GM12878 (cell line): Measurements from ENCODE around the gene HIKESHI. TPM values are rescaled to one million over a fixed set of nuclear protein-coding genes. Genes with fewer than 3 reads are reported as not detected.
A peak's percentile ranks its signal among the peaks of the same experiment; 100 is the strongest.

Source experiments
- ATAC-seq: fragments of 200-7000 bp; cut with Tn5 transposase; 3 replicates; pipeline ENCODE4 v1.9.1; 2020; ENCODE audit warnings: mild to moderate bottlenecking, moderate library complexity
- BruUV-seq: library from RNA; stranded (reverse); fragments of 400-500 nt; replicated peaks from 2 replicates; lab custom pipeline; 2021; lab: Mats Ljungman, UMichigan
- CTCF ChIA-PET: fragments of 300-600 bp; sonication (Branson Sonifier 250); formaldehyde crosslinking; extraction: SDS; loops from one replicate; lab custom pipeline; 2021; ENCODE audit warnings: inconsistent platforms; lab: Yijun Ruan, JAX
- POLR2A ChIA-PET: fragments of 350-600 bp; formaldehyde crosslinking; extraction: SDS; loops from one replicate; lab custom pipeline; 2021; ENCODE audit warnings: inconsistent platforms; lab: Charles Lee
- RAD21 ChIA-PET: fragments of 300-600 bp; sonication (Branson Sonifier 250); formaldehyde crosslinking; loops from one replicate; lab custom pipeline; 2023; ENCODE audit warnings: antibody characterized with exemption; ENCODE audit not compliant: unreplicated experiment; lab: Charles Lee
- SMC1A ChIA-PET: fragments of 300-600 bp; sonication (Branson Sonifier 250); formaldehyde crosslinking; loops from one replicate; lab custom pipeline; 2023; ENCODE audit not compliant: unreplicated experiment, uncharacterized antibody; lab: Charles Lee
- DNase-seq: peaks from one replicate; pipeline ENCODE4 v3.0.0-alpha.2; 2011; ENCODE audit warnings: low read depth, low spot score
- FAIRE-seq: peaks from 3 replicates; lab custom pipeline; 2011; peaks lifted over from hg19 to GRCh38; lab: Jason Lieb, UNC
- H2AFZ ChIP-seq: 2 replicates; pipeline ENCODE4 v1.6.0; 2011; ENCODE audit warnings: low read depth, low read length, control low read depth; ENCODE audit not compliant: control insufficient read depth
- H3K27ac ChIP-seq: 2 replicates; pipeline ENCODE4 v1.5.1; 2011; ENCODE audit warnings: control low read depth; ENCODE audit not compliant: control insufficient read depth, insufficient read depth
- H3K27me3 ChIP-seq, 2 experiments: replicated peaks in 1 of 2; 2 replicates each; pipeline versions ENCODE4 v1.6.0 to v1.6.1; 2011; ENCODE audit warnings: low read length in 1 of 2; ENCODE audit not compliant: control insufficient read depth in 2 of 2, insufficient read depth in 2 of 2
- H3K36me3 ChIP-seq, 2 experiments: 2 replicates each; pipeline ENCODE4 v1.5.1; 2011; ENCODE audit warnings: low read length in 1 of 2; ENCODE audit not compliant: control insufficient read depth in 2 of 2, insufficient read depth in 2 of 2
- H3K4me1 ChIP-seq: 2 replicates; pipeline ENCODE4 v1.6.1; 2011; ENCODE audit warnings: mild to moderate bottlenecking, low read length, moderate library complexity, mixed read lengths; ENCODE audit not compliant: control insufficient read depth, insufficient read depth
- H3K4me2 ChIP-seq: 2 replicates; pipeline ENCODE4 v1.6.0; 2011; ENCODE audit warnings: control low read depth; ENCODE audit not compliant: control insufficient read depth, insufficient read depth
- H3K4me3 ChIP-seq: fragments of 200-600 bp; sonication (generic); 2 replicates; pipeline ENCODE4 v1.5.1; 2016
- H3K79me2 ChIP-seq: 2 replicates; pipeline ENCODE4 v1.6.0; 2011; ENCODE audit warnings: low read length; ENCODE audit not compliant: control insufficient read depth, insufficient read depth
- H3K9ac ChIP-seq: 2 replicates; pipeline ENCODE4 v1.8.0; 2011; ENCODE audit warnings: low read length, control low read depth, mixed read lengths; ENCODE audit not compliant: control insufficient read depth, insufficient read depth
- H3K9me3 ChIP-seq: replicated peaks from 3 replicates; pipeline ENCODE4 v1.5.1; 2011; ENCODE audit warnings: mild to moderate bottlenecking, low read length; ENCODE audit not compliant: control insufficient read depth, insufficient read depth
- H4K20me1 ChIP-seq: 2 replicates; pipeline ENCODE4 v1.6.0; 2011; ENCODE audit not compliant: control insufficient read depth, insufficient read depth
- ASH2L ChIP-seq: fragments of 300-600, 200-600 bp; sonication (generic); IDR thresholded peaks from 2 replicates; pipeline ENCODE4 v1.6.1; 2017; ENCODE audit warnings: low read depth, mild to moderate bottlenecking, borderline replicate concordance
- CREB1 ChIP-seq: IDR thresholded peaks from 2 replicates; pipeline ENCODE4 v1.6.1; 2012; ENCODE audit warnings: low read depth, mild to moderate bottlenecking, inconsistent platforms
- FOXM1 ChIP-seq: IDR thresholded peaks from 2 replicates; pipeline ENCODE4 v1.6.1; 2012; ENCODE audit warnings: low read depth, mild to moderate bottlenecking, inconsistent platforms, low read length, moderate library complexity
- GABPA ChIP-seq: IDR thresholded peaks from 2 replicates; pipeline ENCODE4 v1.6.1; 2014; ENCODE audit warnings: antibody characterized with exemption, low read depth, mild to moderate bottlenecking, inconsistent platforms
- IRF4 ChIP-seq: IDR thresholded peaks from 2 replicates; pipeline ENCODE4 v1.6.1; 2011; ENCODE audit warnings: low read depth, low read length
- MTA2 ChIP-seq: fragments of 450-650 bp; IDR thresholded peaks from 2 replicates; pipeline ENCODE4 v1.6.1; 2016; ENCODE audit warnings: low read depth, mild to moderate bottlenecking, moderate library complexity
- NBN ChIP-seq: fragments of 450-650 bp; IDR thresholded peaks from 2 replicates; pipeline ENCODE4 v1.6.1; 2016
- NR2F1 ChIP-seq: fragments of 450-650 bp; conservative IDR thresholded peaks from 2 replicates; pipeline ENCODE4 v1.6.1; 2017; ENCODE audit warnings: mild to moderate bottlenecking
- RAD21 ChIP-seq: IDR thresholded peaks from 2 replicates; pipeline ENCODE4 v1.6.1; 2011; ENCODE audit warnings: mild to moderate bottlenecking, low read depth, low read length, moderate library complexity; ENCODE audit not compliant: insufficient read depth
- RELA ChIP-seq: fragments of 450-650 bp; IDR thresholded peaks from 2 replicates; pipeline ENCODE4 v1.8.0; 2014; ENCODE audit warnings: borderline replicate concordance; ENCODE audit not compliant: partially characterized antibody
- RUNX3 ChIP-seq: IDR thresholded peaks from 2 replicates; pipeline ENCODE4 v1.6.1; 2012; ENCODE audit warnings: low read length, inconsistent platforms
- SMC3 ChIP-seq: IDR thresholded peaks from 2 replicates; pipeline ENCODE4 v1.6.1; 2011; ENCODE audit warnings: low read length, improper control_type of control experiment, borderline replicate concordance
- YY1 ChIP-seq: IDR thresholded peaks from 2 replicates; pipeline ENCODE4 v1.6.1; 2011; ENCODE audit warnings: low read depth, mild to moderate bottlenecking, low read length
- ZNF384 ChIP-seq: IDR thresholded peaks from 2 replicates; pipeline ENCODE4 v1.6.1; 2012; ENCODE audit warnings: low read depth, mild to moderate bottlenecking, low read length, improper control_type of control experiment, borderline replicate concordance
- WGBS: methylation state at CpG from one replicate; pipeline ENCODE4 v1.1.6; 2016; ENCODE audit warnings: low lambda C conversion rate; ENCODE audit not compliant: insufficient replicate concordance, insufficient coverage; ENCODE audit errors: missing lambda C conversion rate; 5-methylcytosine and 5-hydroxymethylcytosine counted together
- in situ Hi-C: fragments of 300-500 bp; cut with MboI; formaldehyde crosslinking; loops from 9 replicates; pipeline ENCODE4 v1.14.3; 2018; ENCODE audit warnings: mixed read lengths
- intact Hi-C: fragments of 100-400 bp; cut with micrococcal nuclease; formaldehyde crosslinking; loops from one replicate; pipeline ENCODE4 v1.14.2; 2022; ENCODE audit not compliant: unreplicated experiment
- polyA plus RNA-seq, 11 experiments: library from polyadenylated mRNA; depleted of rRNA in 4 of 11; unstranded in 6 of 11; stranded (reverse) in 5 of 11; fragments of >200 nt; fragmentation: Nextera tagmentation in 4 of 11; fragmentation: Illumina TruSeq in 1 of 11; extraction: Ambion mirVana in 4 of 11; extraction: Trizol in 1 of 11; gene quantifications; 1 replicate in 1 of 11; 2 replicates in 10 of 11; pipeline versions ENCODE4 v1.2.1 to v1.2.3, GENCODE V29; 2011 to 2016; ENCODE audit warnings: inconsistent platforms in 2 of 11, missing spikeins in 2 of 11, low read depth in 1 of 11
- total RNA-seq, 4 experiments: library from RNA; depleted of rRNA in 3 of 4; stranded (reverse); fragments of >200 nt in 3 of 4; fragmentation: Illumina TruSeq in 1 of 4; extraction: Trizol in 1 of 4; gene quantifications; 2 replicates each; pipeline versions ENCODE4 v1.2.1 to v1.2.3, GENCODE V29; 2013 to 2021
- TF ChIP-seq, protein P1 (sequence below), 3 experiments: IDR thresholded peaks in 2 of 3; conservative IDR thresholded peaks in 1 of 3; 2 replicates each; pipeline ENCODE4 v1.5.1; 2011; ENCODE audit warnings: low read depth in 3 of 3, low read length in 3 of 3, mild to moderate bottlenecking in 3 of 3, control low read depth in 2 of 3, moderate library complexity in 2 of 3, inconsistent platforms in 1 of 3, mixed read lengths in 1 of 3; ENCODE audit not compliant: control insufficient read depth in 2 of 3, insufficient read depth in 1 of 3; ENCODE audit errors: extremely low read depth in 1 of 3
- TF ChIP-seq, protein P2 (sequence below): fragments of 450-650 bp; IDR thresholded peaks from 2 replicates; pipeline ENCODE4 v1.6.1; 2016; ENCODE audit warnings: mild to moderate bottlenecking

HIKESHI gene
- total and polyA plus RNA-seq, 10 of the 15 experiments (the other 5 are each of a cell fraction or from before 2014, with no cell fraction given), result 42.3 to 228 (median 85.7) TPM

DNA sequence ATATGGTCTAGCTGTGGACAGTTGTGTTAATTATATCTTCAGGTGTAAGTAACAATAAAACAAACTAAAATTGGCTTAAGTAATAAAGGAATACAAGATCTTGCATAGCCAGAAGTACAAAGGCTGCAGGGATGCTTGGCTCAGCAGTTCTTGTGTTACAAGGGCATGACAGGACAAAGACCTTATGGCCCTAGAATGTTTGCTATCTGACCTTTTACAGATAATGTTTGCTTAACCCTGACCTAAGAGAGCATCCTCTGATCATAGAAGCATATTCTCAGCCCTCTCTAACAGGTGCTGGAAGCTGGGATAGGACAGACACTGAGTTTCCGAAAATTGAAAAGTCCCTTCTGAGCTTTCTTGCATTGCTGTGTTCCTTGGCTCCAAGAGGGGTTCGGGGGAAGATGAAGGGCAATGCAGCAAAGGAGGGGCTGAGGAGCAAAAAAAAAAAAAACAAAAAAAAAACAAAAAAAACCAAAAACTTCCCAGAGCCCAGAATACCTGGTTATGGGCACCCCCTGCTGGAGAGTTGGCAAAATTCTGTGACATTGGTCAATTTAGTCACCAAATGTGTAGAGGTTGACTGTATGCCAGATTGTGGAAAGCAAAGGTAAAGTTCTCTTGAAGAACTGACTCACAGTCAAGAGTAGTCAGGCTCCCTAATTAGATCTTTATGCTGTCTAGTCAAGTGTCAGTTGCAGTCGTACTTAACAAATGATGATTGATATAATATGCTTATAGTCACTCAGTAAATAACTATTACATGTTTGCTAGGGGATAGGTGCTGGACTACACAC, 10.4 kb upstream of the HIKESHI start:
- Histone ChIP-seq H3K27me3 (no peaks in the 10 kb centered on the region), H3K9me3 (no peaks in the 10 kb centered on the region), H2AFZ (no peak overlapping the region), H4K20me1 (no peaks in the 10 kb centered on the region), H3K79me2 (no peaks in the 10 kb centered on the region), H3K36me3 (no peaks in the 10 kb centered on the region), H3K9ac (no peak overlapping the region), H3K27ac (no peak overlapping the region; the same call in 1 of the 2 replicates), H3K4me1 (peaks cover 41% of the 10 kb centered on the region), H3K4me3 (no peak overlapping the region), H3K4me2 (0 out of 2 replicates have a peak overlapping the region, but pooled peaks have one; percentile 24)
- ChIA-PET CTCF (interaction anchor here (0.6 to 5.6 kb wide), 39 partner anchors 9 to 457 kb away, joined by 3 to 51 read pairs (median 4); partner anchors contain the start of genes CCDC83 and HIKESHI), POLR2A (interaction anchor here (0.6 to 2.4 kb wide), 3 partner anchors 11 to 152 kb away, joined by 3 to 6 read pairs (median 4); no protein-coding TSS in a partner anchor), SMC1A (interaction anchor here (0.6 to 7.1 kb wide), 24 partner anchors 9 to 827 kb away, joined by 3 to 54 read pairs (median 3); partner anchors contain the start of gene HIKESHI), RAD21 (interaction anchor here (1.0 to 4.2 kb wide), 12 partner anchors 26 to 437 kb away, joined by 3 to 28 read pairs (median 4); partner anchors contain the start of genes CCDC83, EED and PICALM)
- BruUV-seq, result no TSS peak
- intact Hi-C loops (loop anchor here (1.0 to 10.0 kb wide), 7 partner anchors 47 to 627 kb away; partner anchors contain the start of genes CCDC83, CREBZF and EED), in situ Hi-C loops (loop anchor here (5.0 kb wide), 2 partner anchors 249 to 434 kb away; partner anchors contain the start of gene CCDC83)
- peak; percentile 27 for DNase-seq
- WGBS, result 2% methylated on average over 3 of the region's 3 CpGs
- ATAC-seq, result peak; percentile 48
- TF ChIP-seq GABPA (no peak), ZNF384 (peak; percentile 98), RUNX3 (peak; percentile 49; the same call in 1 of the 2 replicates), NBN (peak; percentile 65; the same call in 1 of the 2 replicates), RELA (no peak), FOXM1 (0 out of 2 replicates have a peak, but pooled peaks have one; percentile 45), IRF4 (0 out of 2 replicates have a peak, but pooled peaks have one; percentile 15), RAD21 (peak; percentile 95), YY1 (peak; percentile 54; the same call in 1 of the 2 replicates), NR2F1 (no peak), ASH2L (no peak), CREB1 (no peak), SMC3 (peak; percentile 82), MTA2 (no peak)
- TF ChIP-seq, protein P1, sequence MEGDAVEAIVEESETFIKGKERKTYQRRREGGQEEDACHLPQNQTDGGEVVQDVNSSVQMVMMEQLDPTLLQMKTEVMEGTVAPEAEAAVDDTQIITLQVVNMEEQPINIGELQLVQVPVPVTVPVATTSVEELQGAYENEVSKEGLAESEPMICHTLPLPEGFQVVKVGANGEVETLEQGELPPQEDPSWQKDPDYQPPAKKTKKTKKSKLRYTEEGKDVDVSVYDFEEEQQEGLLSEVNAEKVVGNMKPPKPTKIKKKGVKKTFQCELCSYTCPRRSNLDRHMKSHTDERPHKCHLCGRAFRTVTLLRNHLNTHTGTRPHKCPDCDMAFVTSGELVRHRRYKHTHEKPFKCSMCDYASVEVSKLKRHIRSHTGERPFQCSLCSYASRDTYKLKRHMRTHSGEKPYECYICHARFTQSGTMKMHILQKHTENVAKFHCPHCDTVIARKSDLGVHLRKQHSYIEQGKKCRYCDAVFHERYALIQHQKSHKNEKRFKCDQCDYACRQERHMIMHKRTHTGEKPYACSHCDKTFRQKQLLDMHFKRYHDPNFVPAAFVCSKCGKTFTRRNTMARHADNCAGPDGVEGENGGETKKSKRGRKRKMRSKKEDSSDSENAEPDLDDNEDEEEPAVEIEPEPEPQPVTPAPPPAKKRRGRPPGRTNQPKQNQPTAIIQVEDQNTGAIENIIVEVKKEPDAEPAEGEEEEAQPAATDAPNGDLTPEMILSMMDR (IDR thresholded peaks at IDR 0.05 in 2 of 3, conservative IDR thresholded peaks at IDR 0.05 in 1 of 3; ENCODE audit: control insufficient read depth in 2 of 3, extremely low read depth in 1 of 3, insufficient read depth in 1 of 3, low read depth in 3 of 3, low read length in 3 of 3), result peak; percentile 70 to 79 (median 71)
- TF ChIP-seq, protein P2, sequence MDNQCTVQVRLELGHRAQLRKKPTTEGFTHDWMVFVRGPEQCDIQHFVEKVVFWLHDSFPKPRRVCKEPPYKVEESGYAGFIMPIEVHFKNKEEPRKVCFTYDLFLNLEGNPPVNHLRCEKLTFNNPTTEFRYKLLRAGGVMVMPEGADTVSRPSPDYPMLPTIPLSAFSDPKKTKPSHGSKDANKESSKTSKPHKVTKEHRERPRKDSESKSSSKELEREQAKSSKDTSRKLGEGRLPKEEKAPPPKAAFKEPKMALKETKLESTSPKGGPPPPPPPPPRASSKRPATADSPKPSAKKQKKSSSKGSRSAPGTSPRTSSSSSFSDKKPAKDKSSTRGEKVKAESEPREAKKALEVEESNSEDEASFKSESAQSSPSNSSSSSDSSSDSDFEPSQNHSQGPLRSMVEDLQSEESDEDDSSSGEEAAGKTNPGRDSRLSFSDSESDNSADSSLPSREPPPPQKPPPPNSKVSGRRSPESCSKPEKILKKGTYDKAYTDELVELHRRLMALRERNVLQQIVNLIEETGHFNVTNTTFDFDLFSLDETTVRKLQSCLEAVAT, result no peak
- peak; percentile 62 for FAIRE-seq
